Stimulated activated CD8-positive, alpha-beta memory T cell treated with anti-CD3 and anti-CD28 coated beads, Interleukin-15, amount 100 ng/mL, for 24 hours (primary cell): ENCODE data around the gene MRPL2.

Experiments used
- DNase-seq: peaks from one replicate; pipeline ENCODE4 v3.0.0-alpha.2; 2020; ENCODE audit warnings: low read depth

The MRPL2 gene

DNA sequence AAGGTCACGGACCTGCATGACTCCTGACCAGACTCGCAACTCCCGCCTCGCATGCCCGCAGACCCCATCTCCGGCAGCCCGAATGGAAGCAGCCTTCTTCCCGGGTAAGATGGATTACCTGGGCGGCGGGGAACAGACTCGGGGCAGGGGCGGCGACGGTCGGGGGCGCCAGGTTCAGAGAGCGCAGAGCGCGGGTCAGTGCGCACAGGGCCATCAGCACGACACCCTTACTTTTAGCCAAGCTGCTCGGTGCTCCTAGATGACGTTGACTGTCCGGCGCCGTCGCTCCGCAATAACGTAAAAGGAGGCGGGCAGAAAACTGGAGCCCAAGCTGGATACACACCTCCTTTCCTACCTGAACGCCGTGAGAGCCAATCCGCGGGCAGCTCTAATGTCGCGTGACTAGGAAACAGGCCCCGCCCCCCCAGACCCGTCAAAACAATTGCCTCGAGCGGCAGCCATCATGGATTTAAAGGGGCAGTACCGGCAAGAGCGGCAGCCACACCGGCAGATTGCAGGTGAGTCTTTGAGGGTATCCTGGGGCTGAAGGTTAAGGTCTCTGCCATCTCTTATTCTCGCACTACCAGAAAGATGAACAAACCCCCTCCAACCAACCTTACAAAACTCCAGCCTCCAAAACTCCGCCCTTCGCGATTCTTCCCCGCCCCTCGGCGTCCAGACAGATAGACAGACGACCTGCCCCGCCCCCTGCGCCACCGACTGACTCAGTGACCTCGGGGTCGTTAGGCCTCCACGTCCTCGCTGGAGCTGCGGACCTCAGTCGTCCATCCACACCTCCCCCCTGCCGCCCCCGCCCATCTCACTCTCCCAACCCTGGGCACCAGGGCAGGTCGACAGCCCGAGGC is at the start of gene MRPL2, which contains the start of gene KLC4:
Gene MRPL2 (minus strand): TSS at position 267 of the 866 bp plus-strand sequence. CDS start 53 bp downstream, at position 214.
Gene KLC4 (plus strand): TSS at position 464 of the 866 bp plus-strand sequence. CDS start 1,705 bp downstream, outside the sequence.
- peak; percentile 87 for DNase-seq

DNA sequence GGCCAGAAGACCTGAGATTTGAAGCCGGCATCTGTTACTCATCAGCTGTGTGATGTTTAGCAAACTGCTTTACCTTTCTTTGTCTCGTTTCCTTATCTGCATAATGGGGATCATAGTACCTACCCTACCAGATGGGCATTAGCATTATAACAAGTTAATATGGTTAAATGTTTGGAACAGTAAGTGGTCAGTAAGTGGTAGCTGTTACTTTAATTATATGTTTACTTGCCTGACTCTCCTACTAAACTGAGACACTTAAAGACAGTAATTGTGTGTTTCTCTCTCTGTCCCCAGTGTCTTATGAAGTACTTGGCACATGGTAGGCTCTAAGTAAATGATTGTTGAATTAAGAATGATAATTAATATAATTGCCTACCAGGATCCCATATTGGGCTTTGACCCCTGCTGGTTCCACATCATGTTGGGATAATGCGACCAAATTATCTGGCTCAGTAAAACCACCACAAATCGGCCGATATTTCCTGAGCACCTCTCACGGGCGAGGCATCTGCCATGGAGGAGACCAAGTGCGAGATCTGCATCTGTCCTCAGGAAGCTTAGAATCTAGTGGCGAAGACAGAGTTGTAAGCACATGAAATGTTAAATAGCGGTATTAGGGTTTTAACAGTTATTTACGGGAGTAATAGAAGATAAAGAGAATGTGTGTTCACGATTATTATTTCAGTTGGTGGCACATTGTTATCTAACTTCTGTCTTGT is 48.3 kb upstream of the MRPL2 start:
- DNase-seq: no peak

DNA sequence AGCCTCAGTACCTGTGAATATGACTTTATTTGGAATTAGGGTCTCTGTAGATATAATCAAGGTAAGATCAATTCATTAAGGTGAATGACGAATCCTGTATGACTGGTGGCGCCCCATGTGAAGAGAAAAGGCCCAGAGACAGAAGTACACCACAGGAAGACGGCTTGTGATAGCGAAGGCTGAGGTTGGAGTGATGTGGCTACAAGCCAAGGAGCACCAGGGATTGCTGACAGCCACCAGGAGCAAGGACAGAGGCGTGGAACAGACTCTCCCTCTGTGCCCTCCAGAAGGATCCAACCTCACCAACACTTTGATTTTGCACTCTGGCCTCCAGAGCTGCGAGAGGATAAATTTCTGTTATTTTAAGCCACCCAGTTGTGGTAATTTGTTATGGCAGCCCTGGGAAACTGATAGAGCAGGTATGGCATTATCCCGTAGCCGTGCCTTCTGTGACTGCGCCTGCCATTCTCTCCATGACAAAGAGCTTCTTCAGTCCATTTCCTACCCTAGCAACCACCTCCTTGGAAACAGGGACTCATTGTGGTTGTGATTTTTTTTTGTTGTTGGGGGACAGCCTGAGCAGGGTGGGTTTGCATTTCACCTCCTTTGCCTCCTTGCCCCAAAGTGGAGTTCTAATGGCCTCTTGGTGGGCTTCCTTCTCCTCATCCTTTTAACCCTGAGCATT is 46.4 kb upstream of the MRPL2 start:
- no peak for DNase-seq

- no peak for DNase-seq
Measured at GRCh38 chr6:43103253-43103876, 44.1 kb upstream of the MRPL2 start.

DNA sequence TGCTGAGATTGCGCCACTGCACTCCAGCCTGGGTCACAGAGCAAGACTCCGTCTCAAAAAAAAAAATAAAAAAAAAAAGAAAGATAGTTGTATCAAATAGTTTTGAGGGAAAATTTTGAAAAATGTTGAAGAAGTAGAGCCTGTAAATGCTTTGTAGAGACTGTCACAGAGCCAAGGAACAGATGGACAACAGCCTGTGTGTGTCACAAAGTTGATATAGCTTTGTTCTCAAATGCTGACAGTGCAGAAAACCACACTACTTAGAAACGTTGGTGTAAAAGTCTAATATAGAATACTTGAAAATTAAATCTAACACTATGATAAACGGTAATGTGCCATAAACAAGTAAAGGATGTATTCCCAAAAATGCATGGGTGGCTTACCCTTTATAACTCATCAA is 42.3 kb upstream of the MRPL2 start:
- no peak for DNase-seq

GRCh38 chr6:43097502-43097901 is 38.3 kb upstream of the MRPL2 start:
- DNase-seq: no peak

GRCh38 chr6:43097098-43097489 is 37.9 kb upstream of the MRPL2 start:
- DNase-seq: no peak

GRCh38 chr6:43096451-43097097 is 37.3 kb upstream of the MRPL2 start:
- no peak for DNase-seq

DNA sequence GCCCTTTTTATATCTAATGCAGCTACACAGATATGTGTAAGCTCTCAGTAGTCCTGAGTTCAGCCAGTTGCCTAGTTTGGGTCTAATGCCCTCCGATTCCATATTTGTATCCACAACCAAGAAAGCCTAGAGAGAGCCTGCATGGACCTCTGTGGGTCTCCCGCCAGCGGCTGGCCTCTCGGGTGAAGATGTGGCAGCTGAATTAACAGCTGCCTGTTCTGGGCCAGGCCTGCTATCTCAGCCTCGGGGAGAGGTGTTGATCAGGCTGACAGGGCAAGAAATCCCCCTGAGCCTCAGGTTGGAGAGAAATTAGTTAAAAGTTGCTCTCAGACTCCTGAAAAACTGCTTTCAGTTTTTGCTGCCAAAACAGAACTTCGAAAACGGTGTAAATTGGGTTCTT is 36.7 kb upstream of the MRPL2 start:
- DNase-seq: no peak

GRCh38 chr6:43093436-43094289 is 34.4 kb upstream of the MRPL2 start:
- DNase-seq: no peak

DNA sequence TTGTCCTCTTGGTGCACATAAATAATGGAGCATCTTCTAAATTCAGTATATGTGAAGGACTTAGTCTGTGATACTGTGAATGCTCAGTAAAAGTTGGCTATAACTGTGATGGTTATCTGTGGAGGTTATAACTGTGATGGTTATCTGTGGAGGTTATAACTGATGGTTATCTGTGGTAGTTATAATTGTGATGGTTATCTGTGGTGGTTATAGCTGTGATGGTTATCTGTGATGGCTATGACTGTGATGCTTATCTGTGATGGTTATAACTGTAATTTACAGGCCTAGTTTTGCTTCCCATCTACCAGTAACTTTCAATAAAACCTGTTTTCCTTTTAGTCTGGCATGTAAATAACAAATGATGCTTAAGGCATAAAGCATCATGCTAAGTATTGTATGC is 33.4 kb upstream of the MRPL2 start:
- no peak for DNase-seq

DNA sequence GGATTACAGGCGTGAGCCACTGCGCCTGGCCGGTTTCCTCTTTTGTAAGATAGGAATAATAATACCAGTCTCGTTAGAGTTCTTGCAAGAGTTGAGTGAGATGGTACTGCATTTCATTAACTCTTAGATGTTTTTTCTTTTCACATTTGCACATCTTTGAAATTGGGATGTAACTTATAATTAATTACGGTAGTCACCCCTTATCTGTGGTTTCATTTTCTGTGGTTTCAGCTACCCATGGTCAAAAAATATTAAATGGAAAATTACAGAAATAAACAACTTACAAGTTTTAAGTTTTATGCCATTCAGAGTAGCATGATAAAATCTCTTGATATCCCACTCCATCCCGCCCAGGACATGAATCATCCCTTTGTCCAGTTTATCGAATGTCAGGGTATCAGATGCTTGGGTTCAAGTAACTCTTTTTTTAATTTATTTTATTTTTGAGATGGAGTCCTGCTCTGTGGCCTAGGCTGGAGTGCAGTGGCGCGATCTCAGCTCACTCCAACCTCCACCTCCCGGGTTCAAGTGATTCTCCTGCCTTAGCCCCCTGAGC is 32.3 kb upstream of the MRPL2 start:
- no peak for DNase-seq

- no peak for DNase-seq
Measured at GRCh38 chr6:43091020-43091419, 31.8 kb upstream of the MRPL2 start.

DNA sequence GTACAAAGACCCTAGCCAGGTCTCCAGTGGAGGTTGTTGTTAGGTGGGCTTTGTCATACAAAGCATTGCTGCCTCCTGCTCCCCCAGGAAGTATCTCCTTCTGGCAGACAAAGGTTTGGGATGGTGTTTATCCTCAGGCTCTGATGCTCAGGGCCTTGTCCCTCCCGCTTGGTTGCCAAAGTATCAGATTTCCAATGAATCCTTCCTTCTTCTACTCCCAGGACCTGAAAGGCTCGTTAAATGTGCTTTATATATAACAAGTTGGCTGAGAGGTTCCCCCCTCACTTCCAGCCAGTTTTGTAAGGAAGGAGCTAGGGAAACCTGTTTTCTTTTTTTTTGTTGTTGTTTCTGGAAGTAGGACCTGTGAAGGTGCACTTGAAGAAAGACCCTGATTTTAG is 31.3 kb upstream of the MRPL2 start:
- no peak for DNase-seq

- no peak for DNase-seq
Measured at GRCh38 chr6:43089874-43090558, 30.8 kb upstream of the MRPL2 start.

- no peak for DNase-seq
Measured at GRCh38 chr6:43089467-43089866, 30.2 kb upstream of the MRPL2 start.

- DNase-seq: no peak
Measured at GRCh38 chr6:43088654-43089056, 29.4 kb upstream of the MRPL2 start.

- DNase-seq: no peak
Measured at GRCh38 chr6:43086022-43086658, 26.9 kb upstream of the MRPL2 start.
